ENCODE measurements around the gene ATAD3B. TPM values are rescaled to one million over a fixed set of nuclear protein-coding genes. Genes with fewer than 3 reads are reported as not detected.

The ATAD3B gene
- total and polyA plus RNA-seq, 10 of the 15 experiments (the other 5 are each of a cell fraction or from before 2014, with no cell fraction given) = 0.03 to 38.8 (median 23.8) TPM

DNA sequence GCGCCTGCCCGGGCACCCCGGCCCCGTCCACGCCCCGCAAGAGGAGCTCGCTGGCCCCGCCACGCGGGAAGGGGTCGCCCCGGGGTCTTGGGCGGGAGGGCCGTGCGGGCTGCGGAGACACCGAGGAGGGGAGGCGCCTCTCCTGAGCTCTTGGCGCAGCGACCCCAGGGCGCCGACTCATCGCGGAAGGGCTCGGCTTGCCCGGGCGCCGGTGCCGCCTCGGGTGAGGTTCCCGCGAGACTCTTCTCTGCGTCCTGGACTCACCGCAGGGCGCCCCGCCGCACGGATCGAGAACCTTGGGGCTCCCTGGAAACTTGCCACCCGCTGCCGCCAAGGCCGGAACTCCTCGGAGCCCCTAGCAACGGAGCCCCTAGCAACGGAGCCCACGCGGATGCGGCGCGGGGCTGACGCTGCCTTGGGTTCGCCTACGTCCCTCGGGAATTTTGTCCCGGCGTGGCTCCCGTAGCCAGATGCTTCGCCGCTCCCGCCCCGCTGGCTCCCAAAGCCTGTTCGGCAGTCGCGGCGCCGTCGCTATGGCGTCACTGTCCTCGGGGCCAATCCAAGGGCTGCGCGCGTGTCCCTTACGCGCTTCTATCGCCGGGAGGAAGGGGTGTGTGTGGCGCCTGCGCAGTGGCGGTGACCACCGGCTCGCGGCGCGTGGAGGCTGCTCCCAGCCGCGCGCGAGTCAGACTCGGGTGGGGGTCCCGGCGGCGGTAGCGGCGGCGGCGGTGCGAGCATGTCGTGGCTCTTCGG is 40.1 kb downstream of the ATAD3B start, which contains the start of gene ATAD3A (continued):
- TF ChIP-seq, protein P1, sequence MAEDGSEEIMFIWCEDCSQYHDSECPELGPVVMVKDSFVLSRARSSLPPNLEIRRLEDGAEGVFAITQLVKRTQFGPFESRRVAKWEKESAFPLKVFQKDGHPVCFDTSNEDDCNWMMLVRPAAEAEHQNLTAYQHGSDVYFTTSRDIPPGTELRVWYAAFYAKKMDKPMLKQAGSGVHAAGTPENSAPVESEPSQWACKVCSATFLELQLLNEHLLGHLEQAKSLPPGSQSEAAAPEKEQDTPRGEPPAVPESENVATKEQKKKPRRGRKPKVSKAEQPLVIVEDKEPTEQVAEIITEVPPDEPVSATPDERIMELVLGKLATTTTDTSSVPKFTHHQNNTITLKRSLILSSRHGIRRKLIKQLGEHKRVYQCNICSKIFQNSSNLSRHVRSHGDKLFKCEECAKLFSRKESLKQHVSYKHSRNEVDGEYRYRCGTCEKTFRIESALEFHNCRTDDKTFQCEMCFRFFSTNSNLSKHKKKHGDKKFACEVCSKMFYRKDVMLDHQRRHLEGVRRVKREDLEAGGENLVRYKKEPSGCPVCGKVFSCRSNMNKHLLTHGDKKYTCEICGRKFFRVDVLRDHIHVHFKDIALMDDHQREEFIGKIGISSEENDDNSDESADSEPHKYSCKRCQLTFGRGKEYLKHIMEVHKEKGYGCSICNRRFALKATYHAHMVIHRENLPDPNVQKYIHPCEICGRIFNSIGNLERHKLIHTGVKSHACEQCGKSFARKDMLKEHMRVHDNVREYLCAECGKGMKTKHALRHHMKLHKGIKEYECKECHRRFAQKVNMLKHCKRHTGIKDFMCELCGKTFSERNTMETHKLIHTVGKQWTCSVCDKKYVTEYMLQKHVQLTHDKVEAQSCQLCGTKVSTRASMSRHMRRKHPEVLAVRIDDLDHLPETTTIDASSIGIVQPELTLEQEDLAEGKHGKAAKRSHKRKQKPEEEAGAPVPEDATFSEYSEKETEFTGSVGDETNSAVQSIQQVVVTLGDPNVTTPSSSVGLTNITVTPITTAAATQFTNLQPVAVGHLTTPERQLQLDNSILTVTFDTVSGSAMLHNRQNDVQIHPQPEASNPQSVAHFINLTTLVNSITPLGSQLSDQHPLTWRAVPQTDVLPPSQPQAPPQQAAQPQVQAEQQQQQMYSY (CRISPR knock-in tag; IDR thresholded peaks at IDR 0.05) = no peak
- peak; percentile 88 for TF ChIP-seq MEF2B (IDR thresholded peaks at IDR 0.05; ENCODE audit: partially characterized antibody, poor library complexity, severe bottlenecking)
- TF ChIP-seq PAX8 (IDR thresholded peaks at IDR 0.05) = no peak
- TF ChIP-seq YBX1 (IDR thresholded peaks at IDR 0.05) = no peak
- no peak for TF ChIP-seq EP300 (IDR thresholded peaks at IDR 0.05; ENCODE audit: borderline replicate concordance in 1 of 2, control insufficient read depth in 1 of 2, low read depth in 2 of 2, low read length in 2 of 2)
- TF ChIP-seq JUNB (IDR thresholded peaks at IDR 0.05) = no peak
- no peak for TF ChIP-seq MTA3 (IDR thresholded peaks at IDR 0.05; ENCODE audit: borderline replicate concordance, low read length)
- TF ChIP-seq BACH1 (IDR thresholded peaks at IDR 0.05; ENCODE audit: borderline replicate concordance) = peak; percentile 99
- TF ChIP-seq RB1 (IDR thresholded peaks at IDR 0.05; ENCODE audit: borderline replicate concordance) = peak; percentile 91; the same call in 1 of the 2 replicates
- no peak for TF ChIP-seq NR2C1 (IDR thresholded peaks at IDR 0.05)
- no peak for TF ChIP-seq ETV6 (conservative IDR thresholded peaks at IDR 0.05 in 1 of 2, IDR thresholded peaks at IDR 0.05 in 1 of 2; ENCODE audit: borderline replicate concordance in 1 of 2, low read depth in 1 of 2)
- TF ChIP-seq BHLHE40 (IDR thresholded peaks at IDR 0.05; ENCODE audit: borderline replicate concordance in 1 of 2, low read depth in 2 of 2, low read length in 1 of 2) = peak in 1 of 2 experiments; percentile 77; a peak in 2 of 4 replicates
- no peak for TF ChIP-seq SMC3 (IDR thresholded peaks at IDR 0.05; ENCODE audit: borderline replicate concordance, low read length)
- peak; percentile 81 for TF ChIP-seq E2F4 (IDR thresholded peaks at IDR 0.05; ENCODE audit: low read depth, low read length)
- TF ChIP-seq TAF1 (IDR thresholded peaks at IDR 0.05; ENCODE audit: borderline replicate concordance, low read depth, low read length) = peak; percentile 45; the same call in 1 of the 2 replicates
- peak; percentile 74; the same call in 1 of the 2 replicates for TF ChIP-seq POLR2A (IDR thresholded peaks at IDR 0.05; ENCODE audit: low read depth, low read length)
- peak; percentile 12; the same call in 1 of the 2 replicates for TF ChIP-seq YY1 (IDR thresholded peaks at IDR 0.05; ENCODE audit: low read depth, low read length)
- no peak for TF ChIP-seq HSF1 (IDR thresholded peaks at IDR 0.05; ENCODE audit: low read depth, low read length)
